HepG2 (cell line): ENCODE measurements around the gene SNHG17. TPM values are rescaled to one million over a fixed set of nuclear protein-coding genes. Genes with fewer than 3 reads are reported as not detected.

Experiments used
- EHMT2 ChIP-seq: fragments of 200-600 bp; sonication (generic); IDR thresholded peaks from 2 replicates; pipeline ENCODE4 v1.7.0; 2017; ENCODE audit warnings: antibody characterized with exemption, low read depth, low read length, borderline replicate concordance
- HMG20A ChIP-seq: IDR thresholded peaks from 2 replicates; pipeline ENCODE4 v1.6.1; 2016; ENCODE audit warnings: borderline replicate concordance
- HNF1B ChIP-seq: sonication (generic); formaldehyde crosslinking; IDR thresholded peaks from 2 replicates; pipeline ENCODE4 v1.5.1; 2020; ENCODE audit warnings: mild to moderate bottlenecking, moderate library complexity, missing genetic modification reagents
- HNRNPL ChIP-seq: fragments of 200-400 bp; formaldehyde crosslinking; IDR thresholded peaks from 2 replicates; pipeline ENCODE4 v1.6.1; 2017; ENCODE audit warnings: mild to moderate bottlenecking, low read depth, low read length
- JDP2 ChIP-seq: sonication (generic); formaldehyde crosslinking; IDR thresholded peaks from 2 replicates; pipeline ENCODE4 v1.8.1; 2022; ENCODE audit warnings: missing genetic modification reagents, borderline replicate concordance
- MEF2D ChIP-seq: sonication (generic); formaldehyde crosslinking; IDR thresholded peaks from 2 replicates; pipeline ENCODE4 v1.5.1; 2020; ENCODE audit warnings: mild to moderate bottlenecking, missing genetic modification reagents
- SOX6 ChIP-seq, 2 experiments: fragments of 450-650 bp in 1 of 2; sonication (generic) in 1 of 2; formaldehyde crosslinking in 1 of 2; IDR thresholded peaks; 2 replicates each; pipeline versions ENCODE4 v1.4.0 to v1.6.1; 2017 to 2020; ENCODE audit warnings: antibody characterized with exemption in 1 of 2, mild to moderate bottlenecking in 1 of 2, missing genetic modification reagents in 1 of 2
- TAF15 ChIP-seq: fragments of 200-400 bp; formaldehyde crosslinking; IDR thresholded peaks from one replicate; pipeline ENCODE4 v1.6.1; 2018; ENCODE audit warnings: mild to moderate bottlenecking, low read depth, low read length; ENCODE audit not compliant: poor library complexity, severe bottlenecking
- TERF1 ChIP-seq: sonication (generic); formaldehyde crosslinking; IDR thresholded peaks from 2 replicates; pipeline ENCODE4 v1.8.0; 2022; ENCODE audit warnings: mild to moderate bottlenecking, missing genetic modification reagents, moderate library complexity
- TFE3 ChIP-seq: IDR thresholded peaks from 2 replicates; pipeline ENCODE4 v1.6.1; 2016
- THAP9 ChIP-seq: sonication (generic); formaldehyde crosslinking; IDR thresholded peaks from 2 replicates; pipeline ENCODE4; 2020; ENCODE audit warnings: missing genetic modification reagents, mild to moderate bottlenecking, borderline replicate concordance
- ZFX ChIP-seq: sonication (generic); formaldehyde crosslinking; IDR thresholded peaks from 2 replicates; pipeline ENCODE4 v1.4.0; 2020; ENCODE audit warnings: mild to moderate bottlenecking, low read depth, missing genetic modification reagents, moderate library complexity
- ZNF160 ChIP-seq: sonication (generic); formaldehyde crosslinking; IDR thresholded peaks from 2 replicates; pipeline ENCODE4 v1.8.0; 2022; ENCODE audit warnings: mild to moderate bottlenecking, inconsistent platforms, missing genetic modification reagents
- ZNF225 ChIP-seq: sonication (generic); formaldehyde crosslinking; IDR thresholded peaks from 2 replicates; pipeline ENCODE4 v1.4.0; 2020; ENCODE audit warnings: mild to moderate bottlenecking, missing genetic modification reagents
- ZNF747 ChIP-seq: sonication (generic); formaldehyde crosslinking; IDR thresholded peaks from 2 replicates; pipeline ENCODE4 v1.8.1; 2023; ENCODE audit warnings: missing genetic modification reagents, mild to moderate bottlenecking, borderline replicate concordance
- ZNF773 ChIP-seq: sonication (generic); formaldehyde crosslinking; IDR thresholded peaks from 2 replicates; pipeline ENCODE4 v1.4.0; 2020; ENCODE audit warnings: missing genetic modification reagents, borderline replicate concordance
- ZNF879 ChIP-seq: sonication (generic); formaldehyde crosslinking; IDR thresholded peaks from 2 replicates; pipeline ENCODE4 v1.8.1; 2023; ENCODE audit warnings: missing genetic modification reagents
- polyA plus RNA-seq, 8 experiments: library from polyadenylated mRNA; depleted of rRNA in 3 of 8; stranded (reverse) in 7 of 8; unstranded in 1 of 8; fragments of >200 nt; fragmentation: Illumina TruSeq in 4 of 8; extraction: Trizol in 4 of 8; gene quantifications; 2 replicates each; pipeline versions ENCODE4 v1.2.1 to v1.2.3, GENCODE V29; 2011 to 2016; ENCODE audit warnings: low read depth in 4 of 8, missing spikeins in 1 of 8, mixed read lengths in 1 of 8; ENCODE audit not compliant: insufficient read depth in 1 of 8
- total RNA-seq, 5 experiments: library from RNA; depleted of rRNA; stranded (reverse); fragments of >200 nt; fragmentation: Illumina TruSeq; extraction: Trizol; gene quantifications; 2 replicates each; pipeline ENCODE4 v1.2.3, GENCODE V29; 2016; ENCODE audit warnings: low read depth in 1 of 5

Gene SNHG17
- total and polyA plus RNA-seq, 2 of the 13 experiments (the other 11 are each of a cell fraction or from before 2014, with no cell fraction given): 26.2 to 41.2 TPM

- no peak for TF ChIP-seq JDP2 (CRISPR knock-in tag)
- TF ChIP-seq TERF1 (CRISPR knock-in tag): 0 out of 2 replicates have a peak, but pooled peaks have one; percentile 80
- 0 out of 2 replicates have a peak, but pooled peaks have one; percentile 32 for TF ChIP-seq ZNF773 (CRISPR knock-in tag)
- peak; percentile 93 for TF ChIP-seq ZFX
- TF ChIP-seq HMG20A (CRISPR knock-in tag): no peak
- TF ChIP-seq ZNF160 (CRISPR knock-in tag): no peak
- TF ChIP-seq TAF15: peak; percentile 67
- TF ChIP-seq THAP9 (CRISPR knock-in tag): peak; percentile 75; the same call in 1 of the 2 replicates
- TF ChIP-seq ZNF225: no peak; the same call in 1 of the 2 replicates
- peak; percentile 80 for TF ChIP-seq TFE3
- peak; percentile 89 for TF ChIP-seq ZNF747
- TF ChIP-seq MEF2D (CRISPR knock-in tag): peak; percentile 57
- no peak for TF ChIP-seq ZNF879 (CRISPR knock-in tag)
- TF ChIP-seq SOX6 (IDR thresholded peaks at IDR 0.05): no peak
- peak; percentile 67 for TF ChIP-seq SOX6 (CRISPR knock-in tag; IDR thresholded peaks at IDR 0.05)
- no peak for TF ChIP-seq EHMT2
- peak; percentile 83 for TF ChIP-seq HNF1B (CRISPR knock-in tag)
- no peak for TF ChIP-seq HNRNPL
Measured at GRCh38 chr20:38472513-38473366, 37.6 kb upstream of the SNHG17 start, which contains the start of gene RALGAPB (continued).
